GM23338 (cell line): ENCODE results near the gene PIK3C2G.

Experiments
- CTCF ChIP-seq, 2 experiments: fragments of 200-600 bp in 1 of 2; sonication (generic) in 1 of 2; conservative IDR thresholded peaks; 2 replicates each; pipeline versions ENCODE4 v1.5.1 to v1.6.1; 2016 to 2017; ENCODE audit warnings: antibody characterized with exemption in 2 of 2, low read depth in 2 of 2, mild to moderate bottlenecking in 2 of 2, moderate library complexity in 1 of 2
- EZH2phosphoT487 ChIP-seq: fragments of 200-600 bp; sonication (generic); IDR thresholded peaks from one replicate; pipeline ENCODE4 v1.8.1; 2018; ENCODE audit warnings: antibody characterized with exemption; ENCODE audit not compliant: unreplicated experiment

GRCh38 chr12:18456344-18456743 is 195.0 kb downstream of the PIK3C2G start:
- TF ChIP-seq CTCF (conservative IDR thresholded peaks at IDR 0.05; ENCODE audit: low read depth in 2 of 2) = no peak
- TF ChIP-seq EZH2phosphoT487 = no peak
